ENCODE data around the gene GRHL1.

DNA sequence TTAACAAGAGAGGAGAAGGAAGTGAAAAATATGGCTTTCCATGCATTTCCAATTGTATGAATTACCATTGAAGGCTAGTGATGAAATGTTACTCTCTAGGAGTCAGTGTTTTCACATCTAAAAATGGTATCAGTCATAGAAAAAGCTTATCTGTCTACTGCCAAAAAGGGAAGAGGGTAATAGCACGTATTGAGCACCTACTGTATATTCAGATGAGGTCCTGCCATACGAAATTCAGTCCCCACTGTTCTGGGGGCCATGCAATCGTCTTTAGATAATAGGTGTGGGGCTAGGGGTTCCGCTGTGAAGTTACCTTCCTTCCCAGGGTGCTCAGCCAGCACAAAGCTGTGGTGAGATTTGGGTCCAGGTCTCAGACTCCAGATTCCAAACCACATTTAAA lies 14.2 kb upstream of the GRHL1 start:
- TF ChIP-seq CTCF (IDR thresholded peaks at IDR 0.05) (no peak), POLR2A (IDR thresholded peaks at IDR 0.05) (no peak)
